HEK293 (cell line): ENCODE measurements around the gene SPACA6.

Experiments used
- HOXA7 ChIP-seq: sonication (generic); formaldehyde crosslinking; IDR thresholded peaks from 2 replicates; pipeline ENCODE4 v1.8.1; 2022; ENCODE audit warnings: missing genetic modification reagents, borderline replicate concordance
- YY1 ChIP-seq: fragments of 450-650 bp; formaldehyde crosslinking; IDR thresholded peaks from 2 replicates; pipeline ENCODE4 v1.5.1; 2018; ENCODE audit warnings: missing biosample characterization, missing genetic modification characterization
- TF ChIP-seq, protein P1 (sequence below): fragments of 450-650 bp; formaldehyde crosslinking; IDR thresholded peaks from 2 replicates; pipeline ENCODE4 v1.5.1; 2016; ENCODE audit warnings: missing biosample characterization, missing genetic modification characterization

DNA sequence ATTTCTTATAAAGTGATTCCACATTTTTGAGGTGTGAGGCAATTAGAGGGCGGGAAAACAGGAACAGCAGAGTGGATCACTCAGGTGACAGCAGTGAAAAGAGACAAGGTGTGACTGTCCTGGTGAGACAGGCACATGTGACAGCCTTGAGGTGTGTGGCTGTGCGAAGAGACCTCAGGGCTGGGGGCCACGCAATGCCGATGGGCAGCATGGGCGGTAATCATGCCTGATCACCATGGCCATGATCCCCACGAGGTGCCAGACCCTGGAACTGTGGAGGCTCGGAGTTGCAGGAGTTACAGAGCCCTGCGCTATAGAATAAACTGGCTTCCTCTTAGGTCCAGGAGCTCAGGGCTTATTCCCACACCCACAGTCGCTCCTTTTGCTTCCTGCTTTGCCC lies 2.0 kb downstream of the SPACA6 start:
- TF ChIP-seq YY1 (tag by site-specific recombination) (no peak), HOXA7 (no peak)
- TF ChIP-seq, protein P1, sequence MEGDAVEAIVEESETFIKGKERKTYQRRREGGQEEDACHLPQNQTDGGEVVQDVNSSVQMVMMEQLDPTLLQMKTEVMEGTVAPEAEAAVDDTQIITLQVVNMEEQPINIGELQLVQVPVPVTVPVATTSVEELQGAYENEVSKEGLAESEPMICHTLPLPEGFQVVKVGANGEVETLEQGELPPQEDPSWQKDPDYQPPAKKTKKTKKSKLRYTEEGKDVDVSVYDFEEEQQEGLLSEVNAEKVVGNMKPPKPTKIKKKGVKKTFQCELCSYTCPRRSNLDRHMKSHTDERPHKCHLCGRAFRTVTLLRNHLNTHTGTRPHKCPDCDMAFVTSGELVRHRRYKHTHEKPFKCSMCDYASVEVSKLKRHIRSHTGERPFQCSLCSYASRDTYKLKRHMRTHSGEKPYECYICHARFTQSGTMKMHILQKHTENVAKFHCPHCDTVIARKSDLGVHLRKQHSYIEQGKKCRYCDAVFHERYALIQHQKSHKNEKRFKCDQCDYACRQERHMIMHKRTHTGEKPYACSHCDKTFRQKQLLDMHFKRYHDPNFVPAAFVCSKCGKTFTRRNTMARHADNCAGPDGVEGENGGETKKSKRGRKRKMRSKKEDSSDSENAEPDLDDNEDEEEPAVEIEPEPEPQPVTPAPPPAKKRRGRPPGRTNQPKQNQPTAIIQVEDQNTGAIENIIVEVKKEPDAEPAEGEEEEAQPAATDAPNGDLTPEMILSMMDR (tag by site-specific recombination) = no peak
